ENCODE measurements around the gene CLEC6A.

- TF ChIP-seq CTCF (IDR thresholded peaks at IDR 0.05) (no peak), POLR2A (IDR thresholded peaks at IDR 0.05) (no peak)
Observed at GRCh38 chr12:8446642-8447547, 8.9 kb upstream of the CLEC6A start.
